ENCODE results near the gene VPS25. TPM values are rescaled to one million over a fixed set of nuclear protein-coding genes. Genes with fewer than 3 reads are reported as not detected.

Gene VPS25
- 65.6 TPM for total RNA-seq

DNA sequence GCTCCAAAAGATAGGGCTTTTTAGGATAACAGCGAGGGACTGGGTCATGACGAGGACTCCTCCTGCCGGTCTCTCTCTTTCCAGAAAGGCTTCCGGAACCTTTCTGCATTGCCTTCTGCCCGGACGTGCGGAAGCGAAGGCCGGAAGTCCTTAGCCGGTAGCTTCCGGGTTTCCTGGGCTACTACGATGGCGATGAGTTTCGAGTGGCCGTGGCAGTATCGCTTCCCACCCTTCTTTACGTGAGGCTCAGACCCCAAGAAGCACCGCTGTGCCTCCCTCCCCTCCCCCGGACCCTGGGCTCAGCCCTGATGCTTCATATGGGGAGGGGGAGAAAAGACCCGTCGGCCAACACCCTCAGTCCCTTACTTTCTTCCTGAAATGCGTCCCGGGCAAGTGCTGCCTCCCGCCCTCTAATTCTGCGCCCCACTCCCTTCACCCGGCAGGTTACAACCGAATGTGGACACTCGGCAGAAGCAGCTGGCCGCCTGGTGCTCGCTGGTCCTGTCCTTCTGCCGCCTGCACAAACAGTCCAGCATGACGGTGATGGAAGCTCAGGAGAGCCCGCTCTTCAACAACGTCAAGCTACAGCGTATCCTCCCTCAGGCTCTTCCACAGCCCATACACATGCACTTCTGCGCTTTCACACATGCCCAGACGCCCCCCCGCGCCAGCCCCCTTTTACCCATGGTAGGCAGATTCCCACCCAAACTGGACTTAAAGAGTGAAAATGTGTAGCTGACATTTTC lies at the start of gene VPS25:
VPS25 (plus strand) TSS at position 160 of the 746 bp plus-strand sequence; CDS start at position 187, 27 bp downstream.

DNA sequence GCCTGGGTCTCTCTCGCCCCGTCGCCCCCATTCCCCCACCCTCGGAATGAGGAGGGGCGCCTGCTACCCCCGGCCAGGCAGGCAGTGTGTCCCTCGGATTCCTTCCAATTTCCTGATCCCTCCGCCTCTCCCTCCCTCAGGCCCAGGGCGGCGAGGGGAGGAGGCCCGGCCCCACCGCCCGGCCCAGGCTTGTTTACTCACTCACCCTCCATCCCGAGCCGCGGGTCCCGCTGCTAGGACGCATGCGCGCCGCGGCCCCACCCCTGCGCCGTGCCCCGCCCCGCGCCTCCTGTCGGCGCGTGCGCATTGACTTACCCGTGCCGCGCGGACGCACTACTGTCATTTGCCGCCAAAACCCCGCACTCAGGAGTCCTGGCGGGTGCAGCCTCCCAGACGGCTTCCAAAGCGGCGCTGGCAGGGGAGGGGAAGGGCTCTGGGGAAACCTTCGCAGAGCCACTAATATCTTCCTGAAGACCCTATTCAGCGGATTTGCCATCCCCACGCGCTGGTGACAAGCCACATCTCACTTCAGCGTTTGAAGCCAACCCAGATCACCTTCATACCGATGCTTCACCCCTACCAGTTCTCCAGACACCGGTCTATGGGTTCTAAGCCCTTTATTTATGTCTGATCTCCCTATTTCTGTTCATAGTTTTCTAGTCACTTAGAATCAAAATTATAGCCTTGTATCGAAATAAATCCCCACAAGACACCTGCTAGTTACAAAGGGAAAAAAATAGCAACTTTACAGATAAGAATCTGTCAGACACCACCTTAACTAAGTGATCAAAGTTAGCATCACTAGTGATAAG lies 28.2 kb upstream of the VPS25 start, which contains the start of gene EZH1:
EZH1 (minus strand) TSS at position 235 of the 812 bp plus-strand sequence. CDS start 16,099 bp downstream, outside the sequence.

DNA sequence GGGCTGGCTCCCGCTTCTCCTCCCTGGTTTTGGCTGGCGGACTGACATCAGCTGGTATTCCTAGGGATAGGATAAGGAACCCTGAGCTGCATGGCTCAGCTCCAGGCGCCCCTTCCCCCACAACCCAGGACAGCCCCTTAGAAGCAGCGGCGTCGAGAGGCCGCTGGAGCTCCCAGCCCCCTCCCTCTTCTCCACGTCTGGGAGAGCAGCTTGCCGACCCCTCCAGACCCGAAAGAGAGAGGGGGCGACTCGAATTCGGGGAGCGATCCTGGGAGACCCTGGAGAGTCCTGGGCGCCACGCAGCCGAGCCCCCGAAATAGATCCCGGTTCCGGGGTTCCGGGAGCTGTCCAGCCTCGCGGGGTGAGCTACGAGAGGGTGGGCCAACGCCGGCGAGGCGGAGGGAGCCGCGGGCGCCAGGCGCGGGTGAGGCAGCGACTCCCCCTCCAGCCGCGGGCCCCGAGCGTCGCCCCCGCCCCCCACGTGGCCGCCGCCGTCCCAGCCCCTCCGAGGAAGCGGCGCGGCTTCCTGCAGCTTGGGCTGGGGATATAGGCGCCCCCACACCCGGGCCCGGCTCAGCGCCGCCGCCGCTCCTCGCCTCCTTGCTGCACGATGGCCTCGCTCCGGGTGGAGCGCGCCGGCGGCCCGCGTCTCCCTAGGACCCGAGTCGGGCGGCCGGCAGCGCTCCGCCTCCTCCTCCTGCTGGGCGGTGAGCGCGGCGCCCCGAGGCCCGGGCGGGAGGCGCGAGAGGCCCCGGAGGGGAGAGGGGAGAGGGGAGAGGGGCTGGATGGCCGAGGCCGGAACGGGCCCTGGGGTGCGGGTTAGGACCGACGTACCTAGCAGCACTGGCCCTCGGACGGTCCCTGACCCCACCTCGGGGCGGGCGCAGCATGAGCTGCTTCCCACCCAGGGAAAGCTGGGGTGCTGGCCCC lies 12.3 kb upstream of the VPS25 start, which contains the start of gene RAMP2:
RAMP2 (plus strand) TSS at position 576 of the 930 bp plus-strand sequence; CDS start at position 611, 35 bp downstream.

DNA sequence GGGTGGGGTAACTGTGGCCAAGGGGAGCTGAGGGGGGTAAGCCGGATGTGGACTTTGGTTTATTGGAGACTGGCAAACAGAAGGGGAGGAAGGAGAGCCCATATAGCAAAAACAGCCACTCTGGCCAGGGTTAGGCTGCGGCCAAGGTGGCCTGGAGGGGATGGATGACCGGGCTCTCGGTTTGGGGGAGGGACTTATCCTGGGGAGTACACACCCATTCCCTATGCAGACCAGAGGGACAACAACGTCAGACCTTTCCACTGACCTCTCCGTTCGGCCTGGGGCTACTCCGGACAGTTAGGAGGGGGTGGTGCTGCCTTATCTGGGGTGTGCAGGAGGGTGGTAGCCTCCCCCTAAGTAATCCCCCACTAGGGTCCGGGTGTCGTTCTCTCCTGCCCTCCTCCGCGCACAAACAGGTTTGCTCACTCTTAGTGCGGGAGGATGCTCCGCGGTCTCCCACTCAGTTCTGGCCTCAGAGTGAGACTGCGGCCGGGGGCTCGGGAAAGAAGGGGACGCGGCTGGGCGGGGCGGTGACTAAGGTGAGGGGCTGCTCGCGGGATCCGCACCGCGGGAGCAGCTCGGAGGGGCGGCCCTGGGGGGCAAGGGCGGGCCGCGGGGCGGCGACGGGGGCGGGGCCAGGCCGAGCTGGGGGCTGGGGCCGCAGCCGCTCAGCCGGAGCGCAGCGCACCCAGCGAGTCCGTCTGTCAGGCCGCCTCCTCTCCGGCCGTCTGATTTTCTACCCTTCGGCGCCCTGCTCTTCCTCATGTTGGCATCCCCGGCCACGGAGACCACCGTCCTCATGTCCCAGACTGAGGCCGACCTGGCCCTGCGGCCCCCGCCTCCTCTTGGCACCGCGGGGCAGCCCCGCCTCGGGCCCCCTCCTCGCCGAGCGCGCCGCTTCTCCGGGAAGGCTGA lies 6.9 kb downstream of the VPS25 start, which contains the start of gene WNK4:
WNK4 (plus strand) TSS at position 675 of the 915 bp plus-strand sequence; CDS start at position 764, 89 bp downstream.

DNA sequence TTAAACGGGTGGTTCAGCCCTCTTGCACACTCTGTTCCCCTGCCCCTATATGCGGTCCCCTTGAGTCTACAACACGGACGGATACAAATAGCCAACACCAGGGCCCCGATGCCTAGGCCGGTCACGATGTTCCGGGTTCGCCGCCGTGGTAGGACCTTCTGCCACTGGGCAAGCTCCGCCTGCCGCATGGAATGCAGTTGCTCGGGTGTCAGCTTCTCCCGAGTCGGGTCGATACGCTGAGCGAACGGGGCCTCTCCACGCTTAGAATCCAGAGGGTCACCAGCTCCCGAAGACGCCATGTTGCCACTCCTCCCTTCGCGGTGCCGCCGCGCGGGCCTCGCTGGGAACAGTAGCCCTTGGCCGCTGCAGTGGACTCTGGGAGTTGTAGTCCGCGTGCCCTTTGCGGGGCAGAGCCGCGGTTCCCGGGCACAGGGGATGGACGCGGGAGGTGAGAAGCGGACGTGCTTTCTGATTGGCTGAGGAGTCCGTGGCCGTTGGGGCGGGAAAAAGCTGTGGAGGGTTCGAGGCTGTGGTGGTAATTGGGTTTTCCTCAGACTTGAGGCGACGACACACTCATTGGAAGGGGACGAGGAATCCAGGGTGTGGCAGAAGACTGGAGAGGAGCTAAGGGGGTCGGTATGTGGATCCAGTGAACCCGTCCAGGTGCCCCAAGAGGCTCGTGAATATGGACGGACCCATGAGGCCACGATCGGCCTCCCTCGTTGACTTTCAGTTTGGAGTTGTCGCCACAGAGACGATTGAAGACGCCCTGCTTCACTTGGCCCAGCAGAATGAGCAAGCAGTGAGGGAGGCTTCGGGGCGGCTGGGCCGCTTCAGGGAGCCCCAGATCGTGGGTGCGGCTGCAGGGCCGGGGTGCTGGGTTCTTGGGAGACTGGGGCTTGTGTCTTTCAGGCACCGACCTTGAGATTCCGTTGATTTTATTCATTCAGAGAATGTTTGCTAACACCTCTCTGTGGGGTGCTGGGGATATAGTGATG lies 25.4 kb downstream of the VPS25 start, which contains the start of the genes CNTD1 and COA3:
CNTD1 (plus strand) TSS at position 479 of the 998 bp plus-strand sequence; CDS start at position 686, 207 bp downstream.
COA3 (minus strand) TSS at position 322 of the 998 bp plus-strand sequence; CDS start at position 299, 23 bp downstream.

Small RNA genes lying within 50 kb of the gene (small RNA-seq; reads per million reads assigned to genes)
- gene HMGN2P15 (ENCODE audit: low replicate concordance) (not detected), gene MIR6781 (ENCODE audit: low replicate concordance) (not detected)

Other genes with a start within 250 kb of the VPS25 start
- gene NAGLU, start 237.2 kb upstream of the VPS25 start, total RNA-seq: 33.8 TPM
- gene HSD17B1, start 220.5 kb upstream of the VPS25 start, total RNA-seq: 2.3 TPM
- gene COASY, start 211.3 kb upstream of the VPS25 start, total RNA-seq: 31.4 TPM
- 29.0 TPM for gene MLX, start 206.3 kb upstream of the VPS25 start, total RNA-seq
- gene PSMC3IP, start 195.7 kb upstream of the VPS25 start, total RNA-seq: 3.2 TPM
- gene RETREG3, start 164.1 kb upstream of the VPS25 start, total RNA-seq: 65.3 TPM
- 21.4 TPM for gene TUBG1, start 163.8 kb upstream of the VPS25 start, total RNA-seq
- gene TUBG2, start 114.2 kb upstream of the VPS25 start, total RNA-seq: 25.5 TPM
- 34.7 TPM for gene PLEKHH3, start 96.5 kb upstream of the VPS25 start, total RNA-seq
- 2.2 TPM for gene CCR10, start 91.6 kb upstream of the VPS25 start, total RNA-seq
- 13.6 TPM for gene CNTNAP1, start 90.9 kb upstream of the VPS25 start, total RNA-seq
- gene EZH1, start 28.4 kb upstream of the VPS25 start, total RNA-seq: 32.3 TPM
- gene RAMP2, start 12.2 kb upstream of the VPS25 start, total RNA-seq: 34.9 TPM
- 11.4 TPM for gene WNK4, start 7.2 kb downstream of the VPS25 start, total RNA-seq
- 108 TPM for gene COA3, start 25.3 kb downstream of the VPS25 start, total RNA-seq
- gene CNTD1, start 25.4 kb downstream of the VPS25 start, total RNA-seq: 0.18 TPM
- gene BECN1, start 50.8 kb downstream of the VPS25 start, total RNA-seq: 126 TPM
- gene PSME3, start 59.9 kb downstream of the VPS25 start, total RNA-seq: 36.5 TPM
- gene AOC2, start 71.1 kb downstream of the VPS25 start, total RNA-seq: 1.6 TPM
- 9.6 TPM for gene AOC3, start 77.8 kb downstream of the VPS25 start, total RNA-seq
- 6.0 TPM for gene G6PC1, start 127.3 kb downstream of the VPS25 start, total RNA-seq
- gene AARSD1, start 191.0 kb downstream of the VPS25 start, total RNA-seq: 30.5 TPM
- 5.8 TPM for gene PTGES3L, start 206.6 kb downstream of the VPS25 start, total RNA-seq
- gene RUNDC1, start 207.1 kb downstream of the VPS25 start, total RNA-seq: 11.7 TPM
- 1,573 TPM for gene RPL27, start 225.0 kb downstream of the VPS25 start, total RNA-seq
- gene IFI35, start 233.3 kb downstream of the VPS25 start, total RNA-seq: 9.8 TPM
- gene VAT1, start 248.9 kb downstream of the VPS25 start, total RNA-seq: 61.9 TPM

Measured in metanephros (tissue), 2 donors.